Measurements from ENCODE around the gene ALDH3A2. TPM values are rescaled to one million over a fixed set of nuclear protein-coding genes. Genes with fewer than 3 reads are reported as not detected.

Gene ALDH3A2
- total and polyA plus RNA-seq, 2 experiments from 2014 or later = 63.6 to 137 TPM

- 97% methylated on average over 2 of the region's 2 CpGs for WGBS (ENCODE audit: low lambda C conversion rate, missing lambda C conversion rate)
- H3K4me1 ChIP-seq (ENCODE audit: insufficient read depth) = no peaks in the 10 kb centered on the region
- H3K27ac ChIP-seq = no peak overlapping the region
- H3K79me2 ChIP-seq = no peaks in the 10 kb centered on the region
- no peak overlapping the region for H2AFZ ChIP-seq
- no peaks in the 10 kb centered on the region for H3K36me3 ChIP-seq (replicated peaks; ENCODE audit: insufficient read depth, low read depth)
- TF ChIP-seq EZH2 (IDR thresholded peaks at IDR 0.05; ENCODE audit: borderline replicate concordance) (no peak), CTCF (IDR thresholded peaks at IDR 0.05; ENCODE audit: poor library complexity) (no peak), EZH2phosphoT487 (IDR thresholded peaks at IDR 0.05; ENCODE audit: low read depth, severe bottlenecking, unreplicated experiment) (no peak)
- no peaks in the 10 kb centered on the region for H3K9me2 ChIP-seq (replicated peaks; ENCODE audit: insufficient read depth)
- no peaks in the 10 kb centered on the region for H3K9me3 ChIP-seq (ENCODE audit: low read depth)
- H3K27me3 ChIP-seq = no peaks in the 10 kb centered on the region
- no peaks in the 10 kb centered on the region for H4K20me1 ChIP-seq (ENCODE audit: insufficient read depth, poor library complexity, severe bottlenecking)
- H3K4me3 ChIP-seq = no peak overlapping the region
- no peak overlapping the region for H3K4me2 ChIP-seq
- DNase-seq (ENCODE audit: low spot score) = no peak
Observed at GRCh38 chr17:19686400-19687090, 38.0 kb downstream of the ALDH3A2 start.

- H3K4me1 ChIP-seq (ENCODE audit: insufficient read depth) = peaks cover 7% of the 10 kb centered on the region
- no peak overlapping the region for H3K27ac ChIP-seq
- TF ChIP-seq EZH2 (IDR thresholded peaks at IDR 0.05; ENCODE audit: borderline replicate concordance) (no peak), EZH2phosphoT487 (IDR thresholded peaks at IDR 0.05; ENCODE audit: low read depth, severe bottlenecking, unreplicated experiment) (no peak), CTCF (IDR thresholded peaks at IDR 0.05; ENCODE audit: poor library complexity) (no peak)
- H3K9me2 ChIP-seq (replicated peaks; ENCODE audit: insufficient read depth) = no peaks in the 10 kb centered on the region
- no peak overlapping the region for H3K4me3 ChIP-seq
- H2AFZ ChIP-seq = no peak overlapping the region
- 71% methylated on average over 4 of the region's 4 CpGs for WGBS (ENCODE audit: low lambda C conversion rate, missing lambda C conversion rate)
- no peak for DNase-seq (ENCODE audit: low spot score)
- H4K20me1 ChIP-seq (ENCODE audit: insufficient read depth, poor library complexity, severe bottlenecking) = no peaks in the 10 kb centered on the region
- no peak overlapping the region for H3K4me2 ChIP-seq
- no peaks in the 10 kb centered on the region for H3K27me3 ChIP-seq
- no peaks in the 10 kb centered on the region for H3K79me2 ChIP-seq
- no peaks in the 10 kb centered on the region for H3K9me3 ChIP-seq (ENCODE audit: low read depth)
- H3K36me3 ChIP-seq (replicated peaks; ENCODE audit: insufficient read depth, low read depth) = no peaks in the 10 kb centered on the region
Observed at GRCh38 chr17:19702217-19702641, 53.7 kb downstream of the ALDH3A2 start.

GRCh38 chr17:19703106-19703827 is 54.7 kb downstream of the ALDH3A2 start:
- no peak for DNase-seq (ENCODE audit: low spot score)
- Histone ChIP-seq H2AFZ (no peak overlapping the region), H3K27ac (no peak overlapping the region), H3K4me2 (no peak overlapping the region), H3K9me2 (replicated peaks; ENCODE audit: insufficient read depth) (no peaks in the 10 kb centered on the region), H3K9me3 (ENCODE audit: low read depth) (no peaks in the 10 kb centered on the region), H3K36me3 (replicated peaks; ENCODE audit: insufficient read depth, low read depth) (no peaks in the 10 kb centered on the region), H4K20me1 (ENCODE audit: insufficient read depth, poor library complexity, severe bottlenecking) (no peaks in the 10 kb centered on the region), H3K4me3 (no peak overlapping the region), H3K79me2 (no peaks in the 10 kb centered on the region), H3K4me1 (ENCODE audit: insufficient read depth) (peaks cover 7% of the 10 kb centered on the region), H3K27me3 (no peaks in the 10 kb centered on the region)
- WGBS (ENCODE audit: low lambda C conversion rate, missing lambda C conversion rate) = 68% methylated on average over 10 of the region's 10 CpGs
- TF ChIP-seq CTCF (IDR thresholded peaks at IDR 0.05; ENCODE audit: poor library complexity) (no peak), EZH2phosphoT487 (IDR thresholded peaks at IDR 0.05; ENCODE audit: low read depth, severe bottlenecking, unreplicated experiment) (no peak), EZH2 (IDR thresholded peaks at IDR 0.05; ENCODE audit: borderline replicate concordance) (no peak)

Measured in hepatocyte (in vitro differentiated cells).